Measurements from ENCODE around the gene MAGEA10. TPM values are rescaled to one million over a fixed set of nuclear protein-coding genes. Genes with fewer than 3 reads are reported as not detected.
"Not testable (repeated sequence)": the region's sequence is repeated elsewhere in the genome, so short reads cannot be mapped to it uniquely, and the experiment has no call there.

The MAGEA10 gene
- total RNA-seq, 2 donors from 2014 or later = 8.0 TPM; not detected in 1

DNA sequence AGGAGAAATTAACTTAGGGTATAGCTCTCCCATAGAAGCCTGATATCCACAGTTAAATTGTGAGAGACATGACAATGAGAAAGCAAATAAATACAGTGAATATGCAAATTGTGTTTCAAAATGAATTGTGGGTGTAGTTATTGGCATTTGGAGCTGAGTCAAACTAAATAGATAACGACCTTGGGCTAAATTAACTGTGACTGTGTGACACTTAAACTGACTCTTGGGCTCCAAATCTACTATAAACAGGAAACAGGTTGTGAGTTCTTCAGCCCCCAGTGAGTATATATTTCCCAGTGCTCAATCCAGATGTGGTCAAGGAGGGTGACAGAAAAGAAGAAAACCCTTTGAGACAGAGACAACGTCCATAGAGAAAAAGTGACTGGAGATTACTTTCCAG, 11.3 kb upstream of the MAGEA10 start:
- Histone ChIP-seq H3K9me3 (no peaks in the 10 kb centered on the region), H3K27me3 (replicated peaks; ENCODE audit: insufficient read depth) (no peaks in the 10 kb centered on the region), H3K27ac (no peak overlapping the region), H3K4me1 (replicated peaks) (no peaks in the 10 kb centered on the region), H3K36me3 (no peaks in the 10 kb centered on the region), H3K4me3 (no peak overlapping the region)
- intact Hi-C loops (cut with DNase I) = no loop called here
- DNase-seq (ENCODE audit: low spot score) = no peak
- 30% methylated on average over 2 of the region's 2 CpGs for WGBS
- TF ChIP-seq POLR2AphosphoS5 (IDR thresholded peaks at IDR 0.05) (no peak), CTCF (IDR thresholded peaks at IDR 0.05) (no peak), POLR2A (IDR thresholded peaks at IDR 0.05) (no peak)

DNA sequence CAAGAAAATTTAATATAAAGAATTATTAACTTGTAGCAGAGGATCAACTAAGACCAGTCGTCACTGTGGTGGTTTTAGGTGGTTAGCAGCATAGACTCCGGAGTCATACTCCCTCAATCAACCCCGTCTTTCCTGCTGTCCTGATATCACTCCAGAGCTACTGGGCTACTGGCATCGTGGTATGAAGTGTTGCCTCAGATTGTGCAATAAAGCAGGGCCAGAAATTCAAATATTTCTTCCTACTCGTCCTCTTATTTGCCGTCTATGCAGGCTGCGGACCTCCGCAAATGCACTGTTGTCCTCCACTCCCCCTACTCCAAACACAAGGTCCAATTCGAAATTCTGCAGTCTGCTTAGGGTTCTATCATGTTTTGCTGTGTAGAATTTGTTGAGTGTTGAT, 1.2 kb upstream of the MAGEA10 start:
- Histone ChIP-seq H3K9me3 (no peaks in the 10 kb centered on the region), H3K4me1 (replicated peaks) (no peaks in the 10 kb centered on the region), H3K36me3 (no peaks in the 10 kb centered on the region), H3K27ac (no peak overlapping the region), H3K4me3 (no peak overlapping the region), H3K27me3 (replicated peaks; ENCODE audit: insufficient read depth) (no peaks in the 10 kb centered on the region)
- DNase-seq (ENCODE audit: low spot score) = no peak
- TF ChIP-seq POLR2A (IDR thresholded peaks at IDR 0.05) = no peak
- WGBS = 94% methylated on average over 9 of the region's 9 CpGs
- intact Hi-C loops (cut with DNase I) = no loop called here

DNA sequence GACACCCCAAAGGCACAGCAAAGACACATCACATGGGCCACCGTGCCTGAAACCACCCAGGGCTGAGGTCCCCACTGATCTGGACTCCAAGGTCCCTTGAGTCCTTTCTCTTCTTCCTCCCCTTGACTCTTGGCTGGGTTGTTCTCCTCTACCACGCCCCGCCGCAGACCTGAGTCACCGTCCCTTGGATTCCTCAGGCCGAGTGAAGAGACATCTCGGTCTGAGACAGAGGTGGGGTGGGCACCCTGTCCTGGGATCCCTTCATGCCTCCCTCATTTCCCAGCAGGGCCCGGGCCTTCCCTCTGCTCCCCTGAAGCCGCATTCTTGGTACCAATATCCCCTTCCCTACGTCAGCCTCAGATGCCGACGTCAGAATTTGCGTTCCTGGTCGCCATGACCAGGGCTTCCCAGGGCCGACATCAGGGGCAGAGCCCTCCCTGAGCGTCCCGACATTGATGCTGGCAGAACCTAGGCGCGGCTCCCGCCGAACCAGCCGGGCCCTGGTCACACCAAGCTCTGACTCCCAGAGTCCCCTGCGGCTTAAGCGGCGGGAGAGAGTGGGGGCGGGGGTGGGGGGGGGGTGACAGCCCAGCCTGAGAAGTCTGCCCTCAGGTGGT, 498 bp downstream of the MAGEA10 start:
- Histone ChIP-seq H3K4me3 (no peak overlapping the region), H3K36me3 (no peaks in the 10 kb centered on the region), H3K4me1 (replicated peaks) (no peaks in the 10 kb centered on the region), H3K27me3 (replicated peaks; ENCODE audit: insufficient read depth) (no peaks in the 10 kb centered on the region), H3K9me3 (no peaks in the 10 kb centered on the region), H3K27ac (no peak overlapping the region)
- 91% methylated on average over 12 of the region's 26 CpGs for WGBS
- TF ChIP-seq POLR2AphosphoS5 (IDR thresholded peaks at IDR 0.05) (no peak), POLR2A (IDR thresholded peaks at IDR 0.05) (no peak), CTCF (IDR thresholded peaks at IDR 0.05) (no peak)
- intact Hi-C loops (cut with DNase I) = no loop called here
- no peak for DNase-seq (ENCODE audit: low spot score)

DNA sequence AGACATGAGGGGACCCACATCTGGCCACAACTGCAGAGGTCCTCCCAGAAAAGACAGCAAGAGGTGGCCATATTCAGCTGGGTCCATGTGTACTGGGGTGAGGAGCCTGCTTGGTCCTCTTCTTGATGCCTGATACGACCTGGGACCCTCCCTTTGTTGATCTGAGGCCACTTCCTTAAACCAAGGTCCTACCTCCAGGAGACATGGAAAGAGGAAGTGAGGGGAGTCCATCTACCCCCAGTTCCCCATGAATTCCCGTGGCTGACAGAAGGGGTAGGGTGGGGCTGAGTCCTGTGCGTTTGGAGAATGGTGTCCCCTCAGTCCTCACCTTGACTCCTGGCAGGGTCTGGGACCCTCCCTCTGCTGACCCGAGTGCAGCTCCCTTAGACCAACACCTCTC, 2.1 kb downstream of the MAGEA10 start:
- intact Hi-C loops (cut with DNase I) = no loop called here
- TF ChIP-seq POLR2AphosphoS5 (IDR thresholded peaks at IDR 0.05) (no peak), CTCF (IDR thresholded peaks at IDR 0.05) (no peak), POLR2A (IDR thresholded peaks at IDR 0.05) (no peak)
- Histone ChIP-seq H3K36me3 (no peaks in the 10 kb centered on the region), H3K27ac (no peak overlapping the region), H3K9me3 (no peaks in the 10 kb centered on the region), H3K4me1 (replicated peaks) (no peaks in the 10 kb centered on the region), H3K4me3 (no peak overlapping the region), H3K27me3 (replicated peaks; ENCODE audit: insufficient read depth) (no peaks in the 10 kb centered on the region)
- WGBS = 55% methylated on average over 2 of the region's 4 CpGs
- no peak for DNase-seq (ENCODE audit: low spot score)

DNA sequence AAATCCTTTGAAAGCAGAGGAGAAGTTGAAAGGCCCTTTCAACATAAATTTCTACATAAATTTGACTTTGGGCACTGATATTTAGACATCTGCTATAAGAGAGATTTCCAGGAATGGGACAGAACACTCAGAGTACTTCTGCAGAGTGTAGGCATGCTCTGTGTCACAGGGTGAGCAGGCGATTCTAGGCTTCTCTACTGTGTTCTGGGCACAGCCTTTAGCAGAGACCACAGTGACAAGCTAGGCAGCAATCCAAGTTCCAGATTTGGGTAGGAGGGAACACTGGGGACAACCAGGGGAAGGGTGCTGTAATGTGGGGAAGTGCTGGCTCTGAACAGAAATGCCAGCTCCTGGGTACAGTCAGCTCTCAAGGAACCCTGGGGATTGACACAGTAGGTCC, 6.9 kb downstream of the MAGEA10 start:
- no peaks in the 10 kb centered on the region for H3K9me3 ChIP-seq
- no peaks in the 10 kb centered on the region for H3K36me3 ChIP-seq
- H3K4me1 ChIP-seq (replicated peaks) = no peaks in the 10 kb centered on the region
- H3K27ac ChIP-seq = no peak overlapping the region
- TF ChIP-seq CTCF (IDR thresholded peaks at IDR 0.05) (no peak), POLR2AphosphoS5 (IDR thresholded peaks at IDR 0.05) (no peak), POLR2A (IDR thresholded peaks at IDR 0.05) (no peak)
- H3K4me3 ChIP-seq = no peak overlapping the region
- DNase-seq (ENCODE audit: low spot score) = no peak
- 100% methylated on average over 1 of the region's 1 CpG for WGBS
- intact Hi-C loops (cut with DNase I) = no loop called here
- no peaks in the 10 kb centered on the region for H3K27me3 ChIP-seq (replicated peaks; ENCODE audit: insufficient read depth)

DNA sequence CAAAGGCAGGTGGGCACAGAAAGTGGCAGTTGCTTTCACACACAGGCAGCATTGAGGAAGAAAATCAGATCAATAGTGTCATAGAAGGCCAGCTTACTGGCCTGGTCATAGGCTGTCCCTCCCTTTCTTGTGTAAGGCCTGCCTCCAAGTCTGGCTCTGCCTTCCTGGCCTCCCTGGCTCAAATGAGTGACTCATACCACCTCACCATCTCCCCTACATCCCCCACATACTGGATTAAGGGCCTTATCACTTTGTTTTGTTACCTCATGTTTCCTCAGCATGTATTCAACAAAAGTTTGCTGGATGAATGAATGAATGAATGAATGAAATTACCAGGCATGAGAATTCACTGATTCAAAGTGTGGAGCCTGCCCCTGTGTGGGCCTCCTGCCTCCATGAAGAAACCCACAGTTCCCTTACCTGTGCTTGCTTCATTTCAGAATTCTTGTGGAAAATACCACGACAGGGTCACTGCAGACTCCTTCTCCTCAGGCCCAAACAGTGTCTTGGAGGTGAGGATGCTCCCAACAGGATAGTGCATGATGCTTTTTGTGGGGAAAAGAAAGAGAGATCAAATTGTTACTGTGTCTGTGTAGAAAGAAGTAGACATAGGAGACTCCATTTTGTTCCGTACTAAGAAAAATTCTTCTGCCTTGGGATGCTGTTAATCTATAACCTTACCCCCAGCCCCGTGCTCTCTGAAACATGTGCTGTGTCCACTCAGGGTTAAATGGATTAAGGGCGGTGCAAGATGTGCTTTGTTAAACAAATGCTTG, 9.1 kb downstream of the MAGEA10 start:
- DNase-seq (ENCODE audit: low spot score); H3K4me1 ChIP-seq (replicated peaks); H3K9me3 ChIP-seq; H3K36me3 ChIP-seq; H3K4me3 ChIP-seq; intact Hi-C loops (cut with DNase I); H3K27ac ChIP-seq; H3K27me3 ChIP-seq (replicated peaks; ENCODE audit: insufficient read depth): not testable (repeated sequence)
- WGBS = 62% methylated on average over 4 of the region's 4 CpGs

Measured in prostate gland (tissue), 2 donors.